Activated T-cell treated with anti-CD3 and anti-CD28 coated beads for 24 hours (primary cell): ENCODE results near the gene SLX9.
"Not testable (repeated sequence)": the region's sequence is repeated elsewhere in the genome, so short reads cannot be mapped to it uniquely, and the experiment has no call there.

Experiments
- DNase-seq: peaks from one replicate; pipeline ENCODE4 v3.0.0-alpha.2; 2020; ENCODE audit warnings: low read depth

Gene SLX9

GRCh38 chr21:44902268-44903049 is 37.4 kb upstream of the SLX9 start:
- DNase-seq = no peak

GRCh38 chr21:44903050-44903685 is 36.7 kb upstream of the SLX9 start:
- DNase-seq = no peak

GRCh38 chr21:44903689-44904088 is 36.1 kb upstream of the SLX9 start:
- DNase-seq = no peak

- no peak for DNase-seq
Measured at GRCh38 chr21:44904141-44904923, 35.5 kb upstream of the SLX9 start.

GRCh38 chr21:44905016-44905727 is 34.7 kb upstream of the SLX9 start:
- DNase-seq = no peak

GRCh38 chr21:44905728-44906090 is 34.1 kb upstream of the SLX9 start:
- DNase-seq = no peak

- DNase-seq = no peak
Measured at GRCh38 chr21:44907225-44907965, 32.4 kb upstream of the SLX9 start.

GRCh38 chr21:44907966-44908895 is 31.6 kb upstream of the SLX9 start:
- DNase-seq = no peak

GRCh38 chr21:44908908-44909307 is 30.9 kb upstream of the SLX9 start:
- DNase-seq = no peak

- DNase-seq = no peak
Measured at GRCh38 chr21:44909719-44910118, 30.1 kb upstream of the SLX9 start.

GRCh38 chr21:44910229-44911067 is 29.4 kb upstream of the SLX9 start:
- no peak for DNase-seq

- no peak for DNase-seq
Measured at GRCh38 chr21:44911068-44911383, 28.8 kb upstream of the SLX9 start.

- no peak for DNase-seq
Measured at GRCh38 chr21:44911384-44912157, 28.3 kb upstream of the SLX9 start.

- DNase-seq = no peak
Measured at GRCh38 chr21:44912158-44912473, 27.7 kb upstream of the SLX9 start.

- not testable (repeated sequence) for DNase-seq
Measured at GRCh38 chr21:44912506-44913412, 27.1 kb upstream of the SLX9 start.

GRCh38 chr21:44913425-44914175 is 26.2 kb upstream of the SLX9 start:
- no peak for DNase-seq

GRCh38 chr21:44914176-44914874 is 25.5 kb upstream of the SLX9 start:
- no peak for DNase-seq
